Large intestine (tissue), 3 donors: Measurements from ENCODE around the gene TMX2. TPM values are rescaled to one million over a fixed set of nuclear protein-coding genes. Genes with fewer than 3 reads are reported as not detected.

ENCODE experiments used
- DNase-seq, 2 donors: peaks; one replicate each; pipeline versions ENCODE4 v3.0.0 to v3.0.0-alpha.2; 2013
- H3K27ac ChIP-seq: one replicate; pipeline ENCODE4 v1.5.1; 2013; ENCODE audit warnings: low read length
- H3K27me3 ChIP-seq: 2 replicates; pipeline ENCODE4 v1.6.1; 2013; ENCODE audit warnings: low read length; ENCODE audit not compliant: control insufficient read depth, insufficient read depth
- H3K36me3 ChIP-seq: 2 replicates; pipeline ENCODE4 v1.6.1; 2013; ENCODE audit warnings: low read length; ENCODE audit not compliant: control insufficient read depth, insufficient read depth
- H3K4me1 ChIP-seq: one replicate; pipeline ENCODE4 v1.6.1; 2013; ENCODE audit warnings: low read length; ENCODE audit not compliant: control insufficient read depth, insufficient read depth
- H3K4me3 ChIP-seq: one replicate; pipeline ENCODE4 v1.5.1; 2013; ENCODE audit warnings: low read length
- H3K9me3 ChIP-seq: one replicate; pipeline ENCODE4 v1.6.1; 2013; ENCODE audit warnings: mild to moderate bottlenecking, low read depth, low read length, moderate library complexity; ENCODE audit not compliant: control insufficient read depth
- WGBS: methylation state at CpG from one replicate; pipeline ENCODE4 v1.1.5; 2013; ENCODE audit warnings: low lambda C conversion rate; ENCODE audit not compliant: insufficient coverage; 5-methylcytosine and 5-hydroxymethylcytosine counted together
- polyA plus RNA-seq: library from polyadenylated mRNA; unstranded; fragments of 120-200 nt; gene quantifications from one replicate; pipeline ENCODE4 v1.2.1, GENCODE V29; 2013

The TMX2 gene
- polyA plus RNA-seq, 1 donor: 108 TPM

GRCh38 chr11:57744357-57744756 is 32.0 kb downstream of the TMX2 start:
- H3K27me3 ChIP-seq: no peaks in the 10 kb centered on the region
- H3K4me3 ChIP-seq: no peak overlapping the region
- DNase-seq: no peak
- no peaks in the 10 kb centered on the region for H3K9me3 ChIP-seq
- H3K36me3 ChIP-seq: peaks cover 34% of the 10 kb centered on the region
- peaks cover 6% of the 10 kb centered on the region for H3K4me1 ChIP-seq
- H3K27ac ChIP-seq: no peak overlapping the region
- no CpG with 5 or more reads among the region's 2 CpGs for WGBS

GRCh38 chr11:57745206-57745605 is 32.8 kb downstream of the TMX2 start:
- H3K36me3 ChIP-seq: peaks cover 34% of the 10 kb centered on the region
- H3K27me3 ChIP-seq: no peaks in the 10 kb centered on the region
- H3K27ac ChIP-seq: no peak overlapping the region
- no peak overlapping the region for H3K4me3 ChIP-seq
- H3K9me3 ChIP-seq: no peaks in the 10 kb centered on the region
- DNase-seq: no peak
- H3K4me1 ChIP-seq: peaks cover 6% of the 10 kb centered on the region
- no CpG with 5 or more reads among the region's 5 CpGs for WGBS

- DNase-seq: no peak
These were observed 34.5 kb downstream of the TMX2 start for GRCh38 chr11:57746920-57747319.

GRCh38 chr11:57751176-57751575 is 38.8 kb downstream of the TMX2 start:
- Histone ChIP-seq H3K4me1 (peaks cover 4% of the 10 kb centered on the region), H3K27ac (no peak overlapping the region), H3K36me3 (no peaks in the 10 kb centered on the region), H3K4me3 (no peak overlapping the region), H3K27me3 (no peaks in the 10 kb centered on the region), H3K9me3 (peaks cover 6% of the 10 kb centered on the region)
- no peak for DNase-seq

More at GRCh38 chr11:57746920-57747319, 34.5 kb downstream of the TMX2 start:
- no CpG with 5 or more reads among the region's 1 CpG for WGBS
- Histone ChIP-seq H3K4me3 (no peak overlapping the region), H3K27ac (no peak overlapping the region), H3K9me3 (no peaks in the 10 kb centered on the region), H3K27me3 (no peaks in the 10 kb centered on the region), H3K36me3 (peaks cover 34% of the 10 kb centered on the region), H3K4me1 (peaks cover 2% of the 10 kb centered on the region)

GRCh38 chr11:57751676-57752253 is 39.4 kb downstream of the TMX2 start, which contains the start of gene BTBD18:
Gene BTBD18, minus strand, starts transcription at chr11:57751819. Its CDS starts 631 bp downstream, at chr11:57751188.
- Histone ChIP-seq H3K27ac (no peak within 1 kb of the TSS), H3K4me3 (no peak within 1 kb of the TSS), H3K9me3 (peaks cover 6% of the 10 kb centered on the region), H3K36me3 (no peaks in the 10 kb centered on the region), H3K4me1 (peaks cover 4% of the 10 kb centered on the region), H3K27me3 (no peaks in the 10 kb centered on the region)
- DNase-seq: peak; percentile 32 to 51
- no CpG with 5 or more reads among the region's 10 CpGs for WGBS

- peaks cover 4% of the 10 kb centered on the region for H3K4me1 ChIP-seq
- no peak for DNase-seq
- 100% methylated on average over 13 of the region's 30 CpGs for WGBS
These were observed 40.6 kb downstream of the TMX2 start for GRCh38 chr11:57752954-57753353.

GRCh38 chr11:57758174-57758573 is 45.8 kb downstream of the TMX2 start:
- H3K36me3 ChIP-seq: no peaks in the 10 kb centered on the region
- no peaks in the 10 kb centered on the region for H3K27me3 ChIP-seq
- H3K9me3 ChIP-seq: peaks cover under 1% of the 10 kb centered on the region
- WGBS: no CpG with 5 or more reads among the region's 3 CpGs
- no peaks in the 10 kb centered on the region for H3K4me1 ChIP-seq
- no peak overlapping the region for H3K27ac ChIP-seq
- no peak for DNase-seq
- no peak overlapping the region for H3K4me3 ChIP-seq

More at GRCh38 chr11:57752954-57753353, 40.6 kb downstream of the TMX2 start:
- H3K36me3 ChIP-seq: no peaks in the 10 kb centered on the region
- no peak overlapping the region for H3K27ac ChIP-seq
- peaks cover 6% of the 10 kb centered on the region for H3K9me3 ChIP-seq
- no peaks in the 10 kb centered on the region for H3K27me3 ChIP-seq
- no peak overlapping the region for H3K4me3 ChIP-seq

- no peaks in the 10 kb centered on the region for H3K27me3 ChIP-seq
- 0% methylated on average over 7 of the region's 13 CpGs for WGBS
- H3K9me3 ChIP-seq: no peaks in the 10 kb centered on the region
- DNase-seq: peak; percentile 96 to 97
- H3K27ac ChIP-seq: peak within 1 kb of the TSS; percentile 94
- H3K36me3 ChIP-seq: no peaks in the 10 kb centered on the region
- peak within 1 kb of the TSS; percentile 73 for H3K4me3 ChIP-seq
- peaks cover 12% of the 10 kb centered on the region for H3K4me1 ChIP-seq
These were observed 49.2 kb downstream of the TMX2 start, which contains the start of gene CTNND1 for GRCh38 chr11:57761301-57762234. Gene CTNND1, plus strand, starts transcription at chr11:57761802. Its CDS starts 29,677 bp downstream, at chr11:57791479.

- DNase-seq: peak in 1 of 2 donors; percentile 67
- Histone ChIP-seq H3K9me3 (no peaks in the 10 kb centered on the region), H3K4me3 (peak overlapping the region; percentile 73), H3K27ac (peak overlapping the region; percentile 94), H3K4me1 (peaks cover 12% of the 10 kb centered on the region), H3K36me3 (peaks cover 2% of the 10 kb centered on the region), H3K27me3 (no peaks in the 10 kb centered on the region)
- 0% methylated on average over 2 of the region's 9 CpGs for WGBS
These were observed 50.0 kb downstream of the TMX2 start for GRCh38 chr11:57762235-57762861.

GRCh38 chr11:57763568-57763967 is 51.2 kb downstream of the TMX2 start:
- peak in 1 of 2 donors; percentile 76 for DNase-seq
- H3K36me3 ChIP-seq: peaks cover 2% of the 10 kb centered on the region
- H3K27ac ChIP-seq: peak overlapping the region; percentile 94
- H3K9me3 ChIP-seq: no peaks in the 10 kb centered on the region
- peaks cover 12% of the 10 kb centered on the region for H3K4me1 ChIP-seq
- H3K4me3 ChIP-seq: peak overlapping the region; percentile 73
- H3K27me3 ChIP-seq: no peaks in the 10 kb centered on the region
- WGBS: 0% methylated on average over 1 of the region's 1 CpG
